CD4-positive, alpha-beta T cell treated with Interleukin-12 subunit alpha and Interleukin-12 subunit beta, for 1 hour (primary cell): ENCODE data around the gene TDRD12.
"Not testable (repeated sequence)": the region's sequence is repeated elsewhere in the genome, so short reads cannot be mapped to it uniquely, and the experiment has no call there.

ENCODE experiments used
- DNase-seq: peaks from one replicate; pipeline ENCODE4 v3.0.0-alpha.2; 2020

The TDRD12 gene

GRCh38 chr19:32833388-32833787 lies 113.8 kb downstream of the TDRD12 start:
- not testable (repeated sequence) for DNase-seq

GRCh38 chr19:32837531-32837930 lies 118.0 kb downstream of the TDRD12 start:
- no peak for DNase-seq

GRCh38 chr19:32842061-32842460 lies 122.5 kb downstream of the TDRD12 start:
- no peak for DNase-seq

- DNase-seq: no peak
Observed at GRCh38 chr19:32843716-32844245, 124.2 kb downstream of the TDRD12 start.

- not testable (repeated sequence) for DNase-seq
Observed at GRCh38 chr19:32848035-32848434, 128.5 kb downstream of the TDRD12 start.

- no peak for DNase-seq
Observed at GRCh38 chr19:32852216-32852615, 132.6 kb downstream of the TDRD12 start.

- DNase-seq: not testable (repeated sequence)
Observed at GRCh38 chr19:32856818-32857217, 137.3 kb downstream of the TDRD12 start.

GRCh38 chr19:32857584-32857983 lies 138.0 kb downstream of the TDRD12 start:
- no peak for DNase-seq

- DNase-seq: no peak
Observed at GRCh38 chr19:32858155-32858554, 138.6 kb downstream of the TDRD12 start.

- DNase-seq: no peak
Observed at GRCh38 chr19:32858559-32858958, 139.0 kb downstream of the TDRD12 start.

GRCh38 chr19:32859591-32859990 lies 140.0 kb downstream of the TDRD12 start:
- DNase-seq: no peak

GRCh38 chr19:32861596-32861995 lies 142.0 kb downstream of the TDRD12 start:
- no peak for DNase-seq

GRCh38 chr19:32862173-32862572 lies 142.6 kb downstream of the TDRD12 start:
- no peak for DNase-seq

- no peak for DNase-seq
Observed at GRCh38 chr19:32862741-32863140, 143.2 kb downstream of the TDRD12 start.

- DNase-seq: no peak
Observed at GRCh38 chr19:32863301-32863700, 143.7 kb downstream of the TDRD12 start.

- DNase-seq: no peak
Observed at GRCh38 chr19:32863841-32864240, 144.3 kb downstream of the TDRD12 start.

GRCh38 chr19:32864318-32865007 lies 144.9 kb downstream of the TDRD12 start:
- no peak for DNase-seq

- no peak for DNase-seq
Observed at GRCh38 chr19:32865326-32865725, 145.8 kb downstream of the TDRD12 start.

- DNase-seq: no peak
Observed at GRCh38 chr19:32866061-32866460, 146.5 kb downstream of the TDRD12 start.

- DNase-seq: no peak
Observed at GRCh38 chr19:32866564-32867265, 147.1 kb downstream of the TDRD12 start.

GRCh38 chr19:32867436-32867835 lies 147.9 kb downstream of the TDRD12 start:
- not testable (repeated sequence) for DNase-seq

- no peak for DNase-seq
Observed at GRCh38 chr19:32868206-32868950, 148.8 kb downstream of the TDRD12 start.

GRCh38 chr19:32869369-32869965 lies 149.9 kb downstream of the TDRD12 start, which contains the start of gene SLC7A9:
SLC7A9 (minus strand) TSS chr19:32869767; CDS start chr19:32868534, 1,233 bp downstream.
- DNase-seq: no peak
